ENCODE data around the gene BICRA.

BICRA gene

GRCh38 chr19:47750752-47751151 is 141.8 kb downstream of the BICRA start:
- no peaks in the 10 kb centered on the region for H3K9me2 ChIP-seq (replicated peaks; ENCODE audit: insufficient read depth, low read length)
- H2AFZ ChIP-seq (ENCODE audit: low read depth, low read length, severe bottlenecking) = no peak overlapping the region
- no peaks in the 10 kb centered on the region for H4K20me1 ChIP-seq (ENCODE audit: low read depth, low read length)
- TF ChIP-seq EZH2phosphoT487 (conservative IDR thresholded peaks at IDR 0.05; ENCODE audit: low read length) (no peak), CTCF (IDR thresholded peaks at IDR 0.05; ENCODE audit: insufficient read depth, low read length, poor library complexity, severe bottlenecking) (no peak)
- H3K9ac ChIP-seq (ENCODE audit: low read length) = no peak overlapping the region
- H3K9me3 ChIP-seq (ENCODE audit: insufficient read depth, low read length) = no peaks in the 10 kb centered on the region
- no peak overlapping the region for H3K4me2 ChIP-seq (ENCODE audit: low read depth, low read length, poor library complexity, severe bottlenecking)
- no peaks in the 10 kb centered on the region for H3K36me3 ChIP-seq (ENCODE audit: low read length)
- no peaks in the 10 kb centered on the region for H3K27me3 ChIP-seq (ENCODE audit: low read length)
- H3K79me2 ChIP-seq (ENCODE audit: insufficient read depth, low read length) = peaks cover 31% of the 10 kb centered on the region
- H3K4me3 ChIP-seq (ENCODE audit: insufficient read depth, low read length, poor library complexity, severe bottlenecking) = no peak overlapping the region
- no peak overlapping the region for H3K27ac ChIP-seq (ENCODE audit: low read depth, low read length)
- H3F3A ChIP-seq (ENCODE audit: insufficient read depth) = no peaks in the 10 kb centered on the region

- Histone ChIP-seq H3F3A (ENCODE audit: insufficient read depth) (no peaks in the 10 kb centered on the region), H2AFZ (ENCODE audit: low read depth, low read length, severe bottlenecking) (no peak overlapping the region), H3K9ac (ENCODE audit: low read length) (no peak overlapping the region), H3K4me2 (ENCODE audit: low read depth, low read length, poor library complexity, severe bottlenecking) (no peak overlapping the region), H3K4me3 (ENCODE audit: insufficient read depth, low read length, poor library complexity, severe bottlenecking) (no peak overlapping the region), H3K9me2 (replicated peaks; ENCODE audit: insufficient read depth, low read length) (no peaks in the 10 kb centered on the region), H3K79me2 (ENCODE audit: insufficient read depth, low read length) (peaks cover 13% of the 10 kb centered on the region), H3K27ac (ENCODE audit: low read depth, low read length) (no peak overlapping the region), H3K9me3 (ENCODE audit: insufficient read depth, low read length) (no peaks in the 10 kb centered on the region), H3K27me3 (ENCODE audit: low read length) (no peaks in the 10 kb centered on the region), H3K36me3 (ENCODE audit: low read length) (0 out of 2 replicates have a peak, but pooled peaks cover under 1% of the 10 kb centered on the region), H4K20me1 (ENCODE audit: low read depth, low read length) (no peaks in the 10 kb centered on the region)
- TF ChIP-seq CTCF (IDR thresholded peaks at IDR 0.05; ENCODE audit: insufficient read depth, low read length, poor library complexity, severe bottlenecking) (no peak), EZH2phosphoT487 (conservative IDR thresholded peaks at IDR 0.05; ENCODE audit: low read length) (no peak)
These were observed 143.7 kb downstream of the BICRA start for GRCh38 chr19:47752440-47753211.
